ENCODE measurements around the gene TMEM192.

DNA sequence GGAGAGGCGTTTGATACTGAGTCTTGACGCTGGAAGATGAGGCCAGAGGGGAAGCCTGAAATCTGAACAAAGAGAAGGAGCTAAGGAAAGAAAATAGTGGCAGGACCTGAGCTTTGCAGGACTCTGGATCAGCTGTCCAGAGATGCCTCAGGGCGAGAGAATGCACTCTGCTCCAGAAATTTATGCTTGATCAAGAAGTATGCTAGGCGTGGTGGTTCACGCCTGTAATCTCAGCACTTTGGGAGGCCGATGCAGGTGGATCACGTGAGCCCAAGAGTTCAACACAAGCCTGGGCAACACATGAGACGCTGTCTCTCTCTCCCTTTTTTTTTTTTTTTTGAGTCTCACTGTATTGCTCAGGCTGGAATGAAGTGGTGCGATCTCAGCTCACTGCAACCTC is 57.1 kb downstream of the TMEM192 start:
- no peak for TF ChIP-seq CTCF (conservative IDR thresholded peaks at IDR 0.05)
- no peak for TF ChIP-seq EZH2 (IDR thresholded peaks at IDR 0.05; ENCODE audit: low read depth)
